HepG2 (cell line): ENCODE measurements around the gene SLC16A3. TPM values are rescaled to one million over a fixed set of nuclear protein-coding genes. Genes with fewer than 3 reads are reported as not detected.

Experiments used
- KAT2B ChIP-seq: fragments of 150-350 bp; IDR thresholded peaks from 2 replicates; pipeline ENCODE4 v1.6.1; 2014; ENCODE audit warnings: low read depth, low read length, borderline replicate concordance
- MAFK ChIP-seq, 2 experiments: IDR thresholded peaks in 1 of 2; conservative IDR thresholded peaks in 1 of 2; 2 replicates each; pipeline ENCODE4 v1.6.1; 2011; ENCODE audit warnings: improper control_type of control experiment in 2 of 2, low read length in 2 of 2
- NCOA5 ChIP-seq: sonication (generic); formaldehyde crosslinking; IDR thresholded peaks from 2 replicates; pipeline ENCODE4 v1.4.0; 2020; ENCODE audit warnings: missing genetic modification reagents
- NFATC3 ChIP-seq: sonication (generic); formaldehyde crosslinking; IDR thresholded peaks from 2 replicates; pipeline ENCODE4 v1.5.1; 2020; ENCODE audit warnings: mild to moderate bottlenecking, missing genetic modification reagents
- NR2C2 ChIP-seq: sonication (generic); formaldehyde crosslinking; IDR thresholded peaks from 2 replicates; pipeline ENCODE4 v1.4.0; 2020; ENCODE audit warnings: missing genetic modification reagents, mild to moderate bottlenecking, moderate library complexity, borderline replicate concordance
- REL ChIP-seq: sonication (generic); formaldehyde crosslinking; conservative IDR thresholded peaks from 2 replicates; pipeline ENCODE4 v1.8.0; 2022; ENCODE audit warnings: mild to moderate bottlenecking, missing genetic modification reagents, moderate library complexity
- SPEN ChIP-seq: sonication (generic); formaldehyde crosslinking; IDR thresholded peaks from 2 replicates; pipeline ENCODE4 v1.5.1; 2020; ENCODE audit warnings: low read depth, mild to moderate bottlenecking, missing genetic modification reagents
- TBP ChIP-seq: sonication (generic); formaldehyde crosslinking; IDR thresholded peaks from 2 replicates; pipeline ENCODE4 v1.5.0; 2020; ENCODE audit warnings: missing genetic modification reagents
- WIZ ChIP-seq: sonication (generic); formaldehyde crosslinking; IDR thresholded peaks from 2 replicates; pipeline ENCODE4 v1.5.1; 2020; ENCODE audit warnings: mild to moderate bottlenecking, missing genetic modification reagents
- ZMYM2 ChIP-seq: sonication (generic); formaldehyde crosslinking; IDR thresholded peaks from 2 replicates; pipeline ENCODE4 v1.8.0; 2022; ENCODE audit warnings: mild to moderate bottlenecking, missing genetic modification reagents
- ZNF138 ChIP-seq: sonication (generic); formaldehyde crosslinking; IDR thresholded peaks from 2 replicates; pipeline ENCODE4 v1.5.0; 2020; ENCODE audit warnings: mild to moderate bottlenecking, low read depth, missing genetic modification reagents
- ZNF331 ChIP-seq: sonication (generic); formaldehyde crosslinking; IDR thresholded peaks from 2 replicates; pipeline ENCODE4 v1.4.0; 2020; ENCODE audit warnings: missing genetic modification reagents
- ZNF432 ChIP-seq: sonication (generic); formaldehyde crosslinking; IDR thresholded peaks from 2 replicates; pipeline ENCODE4 v1.5.0; 2020; ENCODE audit warnings: missing genetic modification reagents, mild to moderate bottlenecking, borderline replicate concordance
- ZNF570 ChIP-seq: sonication (generic); formaldehyde crosslinking; IDR thresholded peaks from 2 replicates; pipeline ENCODE4 v1.4.0; 2020; ENCODE audit warnings: mild to moderate bottlenecking, missing genetic modification reagents, borderline replicate concordance
- ZNF589 ChIP-seq: sonication (generic); formaldehyde crosslinking; conservative IDR thresholded peaks from 2 replicates; pipeline ENCODE4 v1.8.0; 2022; ENCODE audit warnings: mild to moderate bottlenecking, moderate library complexity, missing genetic modification reagents
- ZNF672 ChIP-seq: sonication (generic); formaldehyde crosslinking; IDR thresholded peaks from 2 replicates; pipeline ENCODE4 v1.8.1; 2022; ENCODE audit warnings: missing genetic modification reagents
- ZNF790 ChIP-seq: sonication (generic); formaldehyde crosslinking; IDR thresholded peaks from 2 replicates; pipeline ENCODE4 v1.8.0; 2022; ENCODE audit warnings: missing genetic modification reagents, mild to moderate bottlenecking, borderline replicate concordance
- ZSCAN20 ChIP-seq: sonication (generic); formaldehyde crosslinking; IDR thresholded peaks from 2 replicates; pipeline ENCODE4 v1.4.0; 2020; ENCODE audit warnings: missing genetic modification reagents, mild to moderate bottlenecking, borderline replicate concordance
- polyA plus RNA-seq, 8 experiments: library from polyadenylated mRNA; depleted of rRNA in 3 of 8; stranded (reverse) in 7 of 8; unstranded in 1 of 8; fragments of >200 nt; fragmentation: Illumina TruSeq in 4 of 8; extraction: Trizol in 4 of 8; gene quantifications; 2 replicates each; pipeline versions ENCODE4 v1.2.1 to v1.2.3, GENCODE V29; 2011 to 2016; ENCODE audit warnings: low read depth in 4 of 8, missing spikeins in 1 of 8, mixed read lengths in 1 of 8; ENCODE audit not compliant: insufficient read depth in 1 of 8
- total RNA-seq, 5 experiments: library from RNA; depleted of rRNA; stranded (reverse); fragments of >200 nt; fragmentation: Illumina TruSeq; extraction: Trizol; gene quantifications; 2 replicates each; pipeline ENCODE4 v1.2.3, GENCODE V29; 2016; ENCODE audit warnings: low read depth in 1 of 5
- TF ChIP-seq, protein P1 (sequence below): IDR thresholded peaks from 2 replicates; pipeline ENCODE4 v1.6.1; 2012; ENCODE audit warnings: inconsistent platforms
- TF ChIP-seq, protein P2 (sequence below): IDR thresholded peaks from 2 replicates; pipeline ENCODE4 v1.6.1; 2016
- TF ChIP-seq, protein P3 (sequence below): sonication (generic); formaldehyde crosslinking; IDR thresholded peaks from 2 replicates; pipeline ENCODE4 v1.4.0; 2020; ENCODE audit warnings: mild to moderate bottlenecking, missing genetic modification reagents
- TF ChIP-seq, protein P4 (sequence below): IDR thresholded peaks from 2 replicates; pipeline ENCODE4 v1.4.0; 2020; ENCODE audit warnings: mild to moderate bottlenecking, missing genetic modification reagents
- TF ChIP-seq, protein P5 (sequence below): sonication (generic); formaldehyde crosslinking; IDR thresholded peaks from 2 replicates; pipeline ENCODE4 v1.8.0; 2022; ENCODE audit warnings: mild to moderate bottlenecking, missing genetic modification reagents; ENCODE audit not compliant: insufficient replicate concordance

Gene SLC16A3
- total and polyA plus RNA-seq, 2 of the 13 experiments (the other 11 are each of a cell fraction or from before 2014, with no cell fraction given): 242 to 349 TPM

DNA sequence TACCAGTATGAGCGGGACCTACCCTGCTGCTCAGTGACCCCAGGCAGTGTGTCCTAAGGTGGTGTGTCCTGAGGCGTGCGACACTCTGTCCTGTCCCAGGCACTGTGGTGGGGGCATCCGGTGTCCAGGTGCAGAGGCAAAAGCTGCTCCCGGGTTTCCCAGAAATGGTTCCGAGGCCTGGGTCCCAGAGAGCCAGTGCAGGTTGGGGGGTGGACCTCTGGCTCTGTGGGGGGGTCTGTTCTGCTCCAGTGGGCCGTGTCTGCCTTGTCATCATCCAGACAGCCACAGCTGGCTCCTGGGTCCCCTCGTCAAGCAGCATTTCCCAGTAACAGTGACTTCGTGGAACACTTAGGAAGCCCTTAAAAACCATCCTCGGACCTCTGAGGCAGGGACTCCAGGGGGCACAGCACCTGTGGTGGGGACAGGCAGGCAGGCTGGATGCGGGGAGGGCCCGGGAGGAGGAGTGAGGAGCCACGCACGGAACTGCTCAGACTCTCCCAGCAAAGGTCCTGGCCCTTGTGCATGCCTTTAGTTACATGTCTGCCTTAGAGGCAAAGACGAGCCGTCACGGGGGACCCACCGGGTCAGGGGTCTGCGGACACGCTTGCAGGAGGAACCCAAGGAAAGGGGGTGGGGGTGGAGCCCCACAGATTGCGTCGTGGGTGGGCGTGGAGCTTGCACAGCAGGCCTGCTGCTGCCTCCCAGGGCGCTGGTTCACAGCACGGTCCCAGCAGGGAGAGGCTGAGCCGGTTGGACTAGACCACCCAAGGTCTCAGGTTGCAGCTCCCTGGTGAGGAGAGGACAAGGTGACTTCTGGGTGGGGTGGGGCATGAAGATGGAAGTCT lies 5.6 kb downstream of the SLC16A3 start (continued):
- TF ChIP-seq WIZ (CRISPR knock-in tag) (no peak), KAT2B (no peak), TBP (CRISPR knock-in tag) (no peak), ZNF331 (CRISPR knock-in tag) (no peak), ZNF672 (CRISPR knock-in tag) (no peak), ZNF432 (CRISPR knock-in tag) (no peak), ZNF138 (CRISPR knock-in tag) (no peak), MAFK (conservative IDR thresholded peaks at IDR 0.05 in 1 of 2, IDR thresholded peaks at IDR 0.05 in 1 of 2; ENCODE audit: low read length in 2 of 2) (no peak), NR2C2 (CRISPR knock-in tag) (no peak), NFATC3 (CRISPR knock-in tag) (no peak), SPEN (CRISPR knock-in tag) (no peak), ZNF570 (CRISPR knock-in tag) (no peak), ZSCAN20 (CRISPR knock-in tag) (no peak), REL (CRISPR knock-in tag) (no peak), NCOA5 (CRISPR knock-in tag) (no peak), ZNF790 (CRISPR knock-in tag) (no peak), ZNF589 (no peak), ZMYM2 (CRISPR knock-in tag) (no peak)
- TF ChIP-seq, protein P1, sequence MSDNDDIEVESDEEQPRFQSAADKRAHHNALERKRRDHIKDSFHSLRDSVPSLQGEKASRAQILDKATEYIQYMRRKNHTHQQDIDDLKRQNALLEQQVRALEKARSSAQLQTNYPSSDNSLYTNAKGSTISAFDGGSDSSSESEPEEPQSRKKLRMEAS: no peak
- TF ChIP-seq, protein P2, sequence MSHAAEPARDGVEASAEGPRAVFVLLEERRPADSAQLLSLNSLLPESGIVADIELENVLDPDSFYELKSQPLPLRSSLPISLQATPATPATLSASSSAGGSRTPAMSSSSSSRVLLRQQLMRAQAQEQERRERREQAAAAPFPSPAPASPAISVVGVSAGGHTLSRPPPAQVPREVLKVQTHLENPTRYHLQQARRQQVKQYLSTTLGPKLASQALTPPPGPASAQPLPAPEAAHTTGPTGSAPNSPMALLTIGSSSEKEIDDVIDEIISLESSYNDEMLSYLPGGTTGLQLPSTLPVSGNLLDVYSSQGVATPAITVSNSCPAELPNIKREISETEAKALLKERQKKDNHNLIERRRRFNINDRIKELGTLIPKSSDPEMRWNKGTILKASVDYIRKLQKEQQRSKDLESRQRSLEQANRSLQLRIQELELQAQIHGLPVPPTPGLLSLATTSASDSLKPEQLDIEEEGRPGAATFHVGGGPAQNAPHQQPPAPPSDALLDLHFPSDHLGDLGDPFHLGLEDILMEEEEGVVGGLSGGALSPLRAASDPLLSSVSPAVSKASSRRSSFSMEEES (CRISPR knock-in tag): no peak
- TF ChIP-seq, protein P3, sequence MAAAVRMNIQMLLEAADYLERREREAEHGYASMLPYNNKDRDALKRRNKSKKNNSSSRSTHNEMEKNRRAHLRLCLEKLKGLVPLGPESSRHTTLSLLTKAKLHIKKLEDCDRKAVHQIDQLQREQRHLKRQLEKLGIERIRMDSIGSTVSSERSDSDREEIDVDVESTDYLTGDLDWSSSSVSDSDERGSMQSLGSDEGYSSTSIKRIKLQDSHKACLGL (CRISPR knock-in tag): no peak
- TF ChIP-seq, protein P4, sequence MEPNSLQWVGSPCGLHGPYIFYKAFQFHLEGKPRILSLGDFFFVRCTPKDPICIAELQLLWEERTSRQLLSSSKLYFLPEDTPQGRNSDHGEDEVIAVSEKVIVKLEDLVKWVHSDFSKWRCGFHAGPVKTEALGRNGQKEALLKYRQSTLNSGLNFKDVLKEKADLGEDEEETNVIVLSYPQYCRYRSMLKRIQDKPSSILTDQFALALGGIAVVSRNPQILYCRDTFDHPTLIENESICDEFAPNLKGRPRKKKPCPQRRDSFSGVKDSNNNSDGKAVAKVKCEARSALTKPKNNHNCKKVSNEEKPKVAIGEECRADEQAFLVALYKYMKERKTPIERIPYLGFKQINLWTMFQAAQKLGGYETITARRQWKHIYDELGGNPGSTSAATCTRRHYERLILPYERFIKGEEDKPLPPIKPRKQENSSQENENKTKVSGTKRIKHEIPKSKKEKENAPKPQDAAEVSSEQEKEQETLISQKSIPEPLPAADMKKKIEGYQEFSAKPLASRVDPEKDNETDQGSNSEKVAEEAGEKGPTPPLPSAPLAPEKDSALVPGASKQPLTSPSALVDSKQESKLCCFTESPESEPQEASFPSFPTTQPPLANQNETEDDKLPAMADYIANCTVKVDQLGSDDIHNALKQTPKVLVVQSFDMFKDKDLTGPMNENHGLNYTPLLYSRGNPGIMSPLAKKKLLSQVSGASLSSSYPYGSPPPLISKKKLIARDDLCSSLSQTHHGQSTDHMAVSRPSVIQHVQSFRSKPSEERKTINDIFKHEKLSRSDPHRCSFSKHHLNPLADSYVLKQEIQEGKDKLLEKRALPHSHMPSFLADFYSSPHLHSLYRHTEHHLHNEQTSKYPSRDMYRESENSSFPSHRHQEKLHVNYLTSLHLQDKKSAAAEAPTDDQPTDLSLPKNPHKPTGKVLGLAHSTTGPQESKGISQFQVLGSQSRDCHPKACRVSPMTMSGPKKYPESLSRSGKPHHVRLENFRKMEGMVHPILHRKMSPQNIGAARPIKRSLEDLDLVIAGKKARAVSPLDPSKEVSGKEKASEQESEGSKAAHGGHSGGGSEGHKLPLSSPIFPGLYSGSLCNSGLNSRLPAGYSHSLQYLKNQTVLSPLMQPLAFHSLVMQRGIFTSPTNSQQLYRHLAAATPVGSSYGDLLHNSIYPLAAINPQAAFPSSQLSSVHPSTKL (CRISPR knock-in tag): no peak
- TF ChIP-seq, protein P5, sequence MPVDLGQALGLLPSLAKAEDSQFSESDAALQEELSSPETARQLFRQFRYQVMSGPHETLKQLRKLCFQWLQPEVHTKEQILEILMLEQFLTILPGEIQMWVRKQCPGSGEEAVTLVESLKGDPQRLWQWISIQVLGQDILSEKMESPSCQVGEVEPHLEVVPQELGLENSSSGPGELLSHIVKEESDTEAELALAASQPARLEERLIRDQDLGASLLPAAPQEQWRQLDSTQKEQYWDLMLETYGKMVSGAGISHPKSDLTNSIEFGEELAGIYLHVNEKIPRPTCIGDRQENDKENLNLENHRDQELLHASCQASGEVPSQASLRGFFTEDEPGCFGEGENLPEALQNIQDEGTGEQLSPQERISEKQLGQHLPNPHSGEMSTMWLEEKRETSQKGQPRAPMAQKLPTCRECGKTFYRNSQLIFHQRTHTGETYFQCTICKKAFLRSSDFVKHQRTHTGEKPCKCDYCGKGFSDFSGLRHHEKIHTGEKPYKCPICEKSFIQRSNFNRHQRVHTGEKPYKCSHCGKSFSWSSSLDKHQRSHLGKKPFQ (CRISPR knock-in tag): no peak
